Breast epithelium (tissue), 3 donors: Measurements from ENCODE around the gene EXOSC5.

Experiments used
- POLR2AphosphoS5 ChIP-seq, 3 donors: sonication (generic); formaldehyde crosslinking; IDR thresholded peaks; one replicate each; pipeline ENCODE4 v1.6.1; 2017; ENCODE audit warnings: antibody characterized with exemption in 3 of 3
- TF ChIP-seq, protein P1 (sequence below), 3 donors: fragments of 450-650 bp; IDR thresholded peaks; one replicate each; pipeline ENCODE4 v1.5.1; 2016 to 2017; ENCODE audit warnings: antibody characterized with exemption in 3 of 3, mild to moderate bottlenecking in 3 of 3, moderate library complexity in 3 of 3

- TF ChIP-seq, protein P1, sequence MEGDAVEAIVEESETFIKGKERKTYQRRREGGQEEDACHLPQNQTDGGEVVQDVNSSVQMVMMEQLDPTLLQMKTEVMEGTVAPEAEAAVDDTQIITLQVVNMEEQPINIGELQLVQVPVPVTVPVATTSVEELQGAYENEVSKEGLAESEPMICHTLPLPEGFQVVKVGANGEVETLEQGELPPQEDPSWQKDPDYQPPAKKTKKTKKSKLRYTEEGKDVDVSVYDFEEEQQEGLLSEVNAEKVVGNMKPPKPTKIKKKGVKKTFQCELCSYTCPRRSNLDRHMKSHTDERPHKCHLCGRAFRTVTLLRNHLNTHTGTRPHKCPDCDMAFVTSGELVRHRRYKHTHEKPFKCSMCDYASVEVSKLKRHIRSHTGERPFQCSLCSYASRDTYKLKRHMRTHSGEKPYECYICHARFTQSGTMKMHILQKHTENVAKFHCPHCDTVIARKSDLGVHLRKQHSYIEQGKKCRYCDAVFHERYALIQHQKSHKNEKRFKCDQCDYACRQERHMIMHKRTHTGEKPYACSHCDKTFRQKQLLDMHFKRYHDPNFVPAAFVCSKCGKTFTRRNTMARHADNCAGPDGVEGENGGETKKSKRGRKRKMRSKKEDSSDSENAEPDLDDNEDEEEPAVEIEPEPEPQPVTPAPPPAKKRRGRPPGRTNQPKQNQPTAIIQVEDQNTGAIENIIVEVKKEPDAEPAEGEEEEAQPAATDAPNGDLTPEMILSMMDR (IDR thresholded peaks at IDR 0.05), result no peak
- no peak for TF ChIP-seq POLR2AphosphoS5 (IDR thresholded peaks at IDR 0.05)
Observed at GRCh38 chr19:41363371-41363752, 33.8 kb downstream of the EXOSC5 start.
